ENCODE results near the gene NRAS.

Gene NRAS

GRCh38 chr1:114671939-114672275, 44.7 kb downstream of the NRAS start:
- no peak for DNase-seq

GRCh38 chr1:114671011-114671938, 45.3 kb downstream of the NRAS start:
- no peak for DNase-seq

- peak; percentile 90 for DNase-seq
Measured at GRCh38 chr1:114670083-114671010, 46.2 kb downstream of the NRAS start.

DNA sequence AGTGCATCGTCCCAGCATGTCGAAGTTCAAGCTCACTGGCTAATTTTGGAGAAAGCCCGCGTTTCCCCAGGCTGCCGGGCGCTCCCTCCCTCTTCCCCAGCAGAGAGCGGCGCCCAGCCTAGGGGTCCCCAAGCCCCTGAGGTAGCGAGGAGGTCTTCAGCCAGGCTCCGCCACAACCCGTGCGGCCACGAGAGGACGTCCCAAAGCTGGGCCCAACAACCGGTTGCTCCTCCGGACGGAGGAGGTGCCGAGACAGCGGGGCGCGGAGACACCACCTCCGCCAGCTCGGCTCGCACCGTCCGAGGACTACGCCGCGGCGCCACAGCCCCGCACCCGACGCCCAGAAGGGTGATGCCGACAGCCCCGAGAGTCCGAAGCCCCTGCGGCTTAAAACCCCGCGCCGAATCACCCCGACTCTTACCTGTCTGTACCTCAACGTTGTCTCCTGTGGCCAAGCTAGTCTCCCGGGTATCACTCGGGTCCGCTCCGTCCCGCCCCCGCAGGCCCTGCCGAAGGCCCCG, 46.9 kb downstream of the NRAS start, which contains the start of gene DENND2C:
Gene DENND2C, minus strand, starts transcription at position 488 of the 521 bp plus-strand sequence. CDS start 44,065 bp downstream, outside the sequence.
- no peak for DNase-seq

GRCh38 chr1:114668784-114669561, 47.6 kb downstream of the NRAS start:
- no peak for DNase-seq

- no peak for DNase-seq
Measured at GRCh38 chr1:114668373-114668772, 48.2 kb downstream of the NRAS start.

DNA sequence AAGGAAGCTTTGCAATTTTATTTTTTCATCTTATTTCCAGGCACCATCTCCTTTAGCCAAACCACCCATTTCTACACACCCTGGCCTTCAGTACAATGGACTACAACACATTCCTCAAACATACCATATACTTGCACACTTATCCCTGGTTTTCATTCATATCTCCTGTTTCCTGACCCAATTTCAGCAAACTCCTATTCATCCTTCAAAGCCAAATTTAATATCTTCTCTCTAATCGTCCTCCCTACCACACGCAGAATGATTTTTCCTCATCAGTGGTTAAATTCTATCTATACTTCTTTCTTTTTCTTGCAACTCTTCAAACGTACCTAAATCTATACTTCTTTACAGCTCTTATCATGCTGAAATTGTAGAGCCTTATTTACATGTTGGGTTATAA, 49.6 kb downstream of the NRAS start:
- DNase-seq, result no peak

DNA sequence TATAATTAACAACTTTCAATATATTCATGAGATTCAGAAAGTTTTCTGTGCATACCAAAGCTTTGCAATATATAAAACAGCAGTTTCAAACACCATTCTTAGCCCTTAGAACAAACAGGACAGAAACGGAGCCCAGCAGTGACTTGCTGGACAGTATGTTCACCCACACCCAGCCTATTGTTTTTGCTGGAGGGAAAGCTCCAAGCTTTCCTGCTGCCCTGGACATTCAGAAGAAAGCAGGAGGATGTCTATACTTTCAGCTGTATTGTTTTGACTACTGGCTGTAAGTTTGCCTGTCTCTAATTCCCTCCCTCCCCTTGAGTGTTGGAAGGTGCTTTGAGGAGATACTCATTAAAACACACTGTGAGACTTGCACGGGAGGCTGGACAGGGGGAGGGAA, 56.3 kb downstream of the NRAS start:
- no peak for DNase-seq

Data from stimulated activated CD8-positive, alpha-beta memory T cell treated with anti-CD3 and anti-CD28 coated beads, Interleukin-4, amount 100 ng/mL, for 48 hours (primary cell).